Omental fat pad (tissue), 4 donors: Measurements from ENCODE around the gene PHF11. TPM values are rescaled to one million over a fixed set of nuclear protein-coding genes. Genes with fewer than 3 reads are reported as not detected.

ENCODE experiments used
- ATAC-seq: fragments of 150-250 bp; one replicate; pipeline ENCODE4 v1.9.1; 2016; ENCODE audit warnings: mild to moderate bottlenecking, moderate library complexity; ENCODE audit not compliant: low FRiP score
- DNase-seq: peaks from one replicate; pipeline ENCODE4 v3.0.0-alpha.2; 2019; ENCODE audit warnings: low spot score
- CTCF ChIP-seq, 3 donors: fragments of 450-650 bp; IDR thresholded peaks; one replicate each; pipeline ENCODE4 v1.5.1; 2016 to 2017; ENCODE audit warnings: antibody characterized with exemption in 3 of 3, mild to moderate bottlenecking in 3 of 3, moderate library complexity in 2 of 3
- total RNA-seq, 4 donors: library from RNA; depleted of rRNA; stranded (reverse); fragments of >200 nt; gene quantifications; one replicate each; pipeline ENCODE4 v1.1.0, GENCODE V29; 2016

Gene PHF11
- total RNA-seq, 4 donors from 2014 or later: 22.9 to 54.2 (median 26.9) TPM

- ATAC-seq: no peak
- no peak for DNase-seq
- no peak for TF ChIP-seq CTCF (IDR thresholded peaks at IDR 0.05)
These were observed 47.9 kb downstream of the PHF11 start for GRCh38 chr13:49543656-49544055.

GRCh38 chr13:49545661-49546060 lies 49.9 kb downstream of the PHF11 start:
- DNase-seq (no peak), ATAC-seq (no peak)
- TF ChIP-seq CTCF (IDR thresholded peaks at IDR 0.05): no peak

- DNase-seq (no peak), ATAC-seq (no peak)
- TF ChIP-seq CTCF (IDR thresholded peaks at IDR 0.05): no peak
These were observed 50.8 kb downstream of the PHF11 start for GRCh38 chr13:49546561-49546960.

GRCh38 chr13:49549289-49549688 lies 53.5 kb downstream of the PHF11 start:
- ATAC-seq (no peak), DNase-seq (no peak)
- TF ChIP-seq CTCF (IDR thresholded peaks at IDR 0.05): no peak

GRCh38 chr13:49550942-49551644 lies 55.3 kb downstream of the PHF11 start:
- ATAC-seq (no peak), DNase-seq (no peak)
- TF ChIP-seq CTCF (IDR thresholded peaks at IDR 0.05): no peak

- ATAC-seq (no peak), DNase-seq (no peak)
- TF ChIP-seq CTCF (IDR thresholded peaks at IDR 0.05): no peak
These were observed 58.1 kb downstream of the PHF11 start for GRCh38 chr13:49553888-49554287.

GRCh38 chr13:49554387-49554786 lies 58.6 kb downstream of the PHF11 start:
- TF ChIP-seq CTCF (IDR thresholded peaks at IDR 0.05): no peak
- DNase-seq (no peak), ATAC-seq (no peak)
